Subcutaneous abdominal adipose tissue (tissue), 5 donors: ENCODE results near the gene ZC3H7B.

Experiments
- H3K27ac ChIP-seq: one replicate; pipeline ENCODE4 v1.7.0; 2013; ENCODE audit warnings: low read depth, mild to moderate bottlenecking, inconsistent platforms, low read length, moderate library complexity
- H3K27me3 ChIP-seq, 5 donors: one replicate each; pipeline ENCODE4 v1.7.0; 2013; ENCODE audit warnings: low read length in 5 of 5, inconsistent platforms in 1 of 5; ENCODE audit not compliant: control insufficient read depth in 5 of 5, insufficient read depth in 4 of 5
- H3K36me3 ChIP-seq, 5 donors: one replicate each; pipeline ENCODE4 v1.7.0; 2013; ENCODE audit warnings: low read length in 5 of 5; ENCODE audit not compliant: control insufficient read depth in 5 of 5, insufficient read depth in 5 of 5
- H3K4me1 ChIP-seq, 5 donors: one replicate each; pipeline ENCODE4 v1.7.0; 2013; ENCODE audit warnings: low read length in 5 of 5, mild to moderate bottlenecking in 3 of 5, moderate library complexity in 1 of 5; ENCODE audit not compliant: control insufficient read depth in 5 of 5, insufficient read depth in 5 of 5
- H3K4me3 ChIP-seq, 5 donors: one replicate each; pipeline ENCODE4 v1.7.0; 2013; ENCODE audit warnings: low read length in 5 of 5, low read depth in 1 of 5
- H3K9ac ChIP-seq, 5 donors: one replicate each; pipeline ENCODE4 v1.7.0; 2013; ENCODE audit warnings: low read length in 5 of 5, mild to moderate bottlenecking in 4 of 5, moderate library complexity in 3 of 5
- H3K9me3 ChIP-seq, 5 donors: one replicate each; pipeline ENCODE4 v1.7.0; 2013; ENCODE audit warnings: low read length in 5 of 5; ENCODE audit not compliant: control insufficient read depth in 5 of 5
- donor health status: healthy.
- donor health status: healthy.
- donor health status: healthy.
- donor health status: healthy.
- donor health status: healthy.

The ZC3H7B gene

DNA sequence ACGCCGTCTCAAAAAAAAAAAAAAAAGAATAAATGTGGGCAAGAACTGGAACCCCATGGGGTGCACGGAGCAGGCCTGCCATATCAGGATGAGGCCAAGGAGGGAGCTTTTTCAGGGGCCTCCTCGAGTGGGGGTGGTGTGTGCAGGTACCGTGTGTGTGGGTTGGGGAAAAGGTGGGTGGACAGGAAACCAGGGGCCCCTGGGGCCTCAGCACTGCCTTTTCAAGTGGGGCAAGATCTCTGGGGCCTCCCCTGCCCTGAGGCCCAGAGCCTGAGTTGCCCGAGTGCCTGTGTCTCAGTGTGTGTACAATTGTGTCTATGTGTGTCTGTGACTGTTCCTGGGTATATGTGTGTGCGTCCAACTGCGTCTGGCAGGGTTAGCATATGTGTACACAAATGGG, 104.3 kb downstream of the ZC3H7B start:
- Histone ChIP-seq H3K27me3 (no peaks in the 10 kb centered on the region), H3K9me3 (no peaks in the 10 kb centered on the region), H3K27ac (no peak overlapping the region)

GRCh38 chr22:41406410-41406809, 105.1 kb downstream of the ZC3H7B start:
- no peaks in the 10 kb centered on the region for H3K27me3 ChIP-seq
- H3K4me1 ChIP-seq, result peaks cover 7 to 35% (median 29%) of the 10 kb centered on the region in 5 donors
- H3K9me3 ChIP-seq, result no peaks in the 10 kb centered on the region
- no peak overlapping the region for H3K27ac ChIP-seq
- H3K9ac ChIP-seq, result no peak overlapping the region
- no peak overlapping the region for H3K4me3 ChIP-seq
- H3K36me3 ChIP-seq, result no peaks in the 10 kb centered on the region

More for the DNA sequence above, 104.3 kb downstream of the ZC3H7B start:
- Histone ChIP-seq H3K4me3 (no peak overlapping the region), H3K4me1 (peaks cover 7 to 31% (median 22%) of the 10 kb centered on the region in 5 donors), H3K9ac (no peak overlapping the region), H3K36me3 (no peaks in the 10 kb centered on the region)

DNA sequence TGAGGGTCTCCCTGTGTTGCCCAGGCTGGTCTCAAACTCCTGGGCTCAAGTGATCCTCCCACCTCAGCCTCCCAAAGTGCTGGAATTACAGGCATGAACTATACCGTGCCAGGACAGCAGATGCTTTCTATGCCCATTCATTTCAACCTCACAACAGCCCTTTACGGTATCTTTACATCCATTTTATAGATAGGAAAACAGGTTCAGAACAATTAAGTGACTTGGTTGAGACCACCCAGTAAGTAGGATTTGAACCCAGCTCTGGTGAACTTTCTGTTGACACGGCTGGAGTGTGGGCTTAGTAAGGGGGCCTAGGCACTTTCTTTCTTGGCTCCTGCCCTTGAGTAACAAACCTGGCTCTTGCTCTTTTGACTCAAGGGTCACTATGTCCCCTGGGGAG, 106.1 kb downstream of the ZC3H7B start:
- H3K4me1 ChIP-seq, result peaks cover 6 to 34% (median 28%) of the 10 kb centered on the region in 5 donors

DNA sequence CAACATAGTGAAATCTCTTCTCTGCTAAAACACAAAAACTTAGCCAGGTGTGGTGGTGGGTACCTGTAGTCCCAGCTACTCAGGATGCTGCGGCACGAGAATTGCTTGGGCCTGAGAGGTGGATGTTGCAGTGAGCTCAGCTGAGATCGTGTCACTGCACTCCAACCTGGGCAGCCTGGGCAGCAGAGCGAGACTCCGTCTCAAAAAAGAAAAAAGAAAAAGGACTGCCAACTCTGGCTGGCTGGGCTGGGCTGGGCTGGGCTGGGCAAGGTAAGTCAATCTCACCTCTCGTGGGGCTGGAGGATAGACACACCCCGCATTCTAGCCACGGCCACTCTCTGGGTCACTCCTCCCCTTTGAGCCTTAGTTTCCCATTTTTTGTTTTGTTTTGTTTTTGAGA, 107.3 kb downstream of the ZC3H7B start:
- Histone ChIP-seq H3K4me1 (peaks cover 7 to 31% (median 29%) of the 10 kb centered on the region in 5 donors), H3K27ac (no peak overlapping the region)

More for the DNA sequence above, 106.1 kb downstream of the ZC3H7B start:
- no peak overlapping the region for H3K9ac ChIP-seq
- no peak overlapping the region for H3K27ac ChIP-seq
- no peaks in the 10 kb centered on the region for H3K36me3 ChIP-seq
- no peak overlapping the region for H3K4me3 ChIP-seq
- no peaks in the 10 kb centered on the region for H3K27me3 ChIP-seq
- no peaks in the 10 kb centered on the region for H3K9me3 ChIP-seq

More for the DNA sequence above, 107.3 kb downstream of the ZC3H7B start:
- Histone ChIP-seq H3K9me3 (no peaks in the 10 kb centered on the region), H3K9ac (no peak overlapping the region), H3K4me3 (no peak overlapping the region), H3K36me3 (no peaks in the 10 kb centered on the region), H3K27me3 (no peaks in the 10 kb centered on the region)
